ENCODE results near the gene DCAF15.

- TF ChIP-seq EZH2 (IDR thresholded peaks at IDR 0.05; ENCODE audit: insufficient read depth, poor library complexity, severe bottlenecking) (no peak), EZH2phosphoT487 (IDR thresholded peaks at IDR 0.05; ENCODE audit: insufficient read depth, low read depth) (no peak)
These were observed 1.9 kb downstream of the DCAF15 start for GRCh38 chr19:13954185-13954584.

All from GM23248 (cell line).